PC-3 (cell line): ENCODE measurements around the gene SLC47A2. TPM values are rescaled to one million over a fixed set of nuclear protein-coding genes. Genes with fewer than 3 reads are reported as not detected.
A peak's percentile ranks its signal among the peaks of the same experiment; 100 is the strongest.

ENCODE experiments used
- ATAC-seq: fragments of 200-7000 bp; cut with Tn5 transposase; 2 replicates; pipeline ENCODE4 v1.9.1; 2020; ENCODE audit warnings: mild to moderate bottlenecking, moderate library complexity
- BruUV-seq: library from RNA; stranded (reverse); fragments of 400-500 nt; replicated peaks from 2 replicates; lab custom pipeline; 2021; lab: Mats Ljungman, UMichigan
- CTCF ChIA-PET: fragments of 300-600 bp; sonication (Branson Sonifier 250); formaldehyde crosslinking; loops from one replicate; lab custom pipeline; 2022; ENCODE audit warnings: antibody characterized with exemption; lab: Charles Lee
- POLR2A ChIA-PET: fragments of 300-600 bp; sonication (Branson Sonifier 250); formaldehyde crosslinking; loops from one replicate; lab custom pipeline; 2022; ENCODE audit warnings: antibody characterized with exemption; ENCODE audit not compliant: unreplicated experiment; lab: Charles Lee
- DNase-seq: peaks from one replicate; pipeline ENCODE4 v3.0.0-alpha.2; 2015
- H2AFZ ChIP-seq: fragments of 300-600 bp; sonication (generic); 2 replicates; pipeline ENCODE4 v1.6.0; 2016; ENCODE audit warnings: antibody characterized with exemption, low read length
- H3F3A ChIP-seq: fragments of 300-600 bp; sonication (generic); one replicate; pipeline ENCODE4 v1.6.0; 2017; ENCODE audit warnings: antibody characterized with exemption, low read length, control low read depth, mild to moderate bottlenecking; ENCODE audit not compliant: unreplicated experiment
- H3K27ac ChIP-seq: fragments of 300-600 bp; sonication (generic); 2 replicates; pipeline ENCODE4 v1.5.1; 2016; ENCODE audit warnings: mild to moderate bottlenecking, low read length
- H3K27me3 ChIP-seq: fragments of 300-600 bp; sonication (generic); 2 replicates; pipeline ENCODE4 v1.6.1; 2016; ENCODE audit warnings: low read length, mixed read lengths
- H3K36me3 ChIP-seq: fragments of 300-600 bp; sonication (generic); 2 replicates; pipeline ENCODE4 v1.6.1; 2016; ENCODE audit warnings: low read depth, mixed run types, low read length, mixed read lengths
- H3K4me1 ChIP-seq: fragments of 300-600 bp; sonication (generic); 2 replicates; pipeline ENCODE4 v1.5.1; 2016; ENCODE audit warnings: low read length; ENCODE audit not compliant: insufficient read depth
- H3K4me2 ChIP-seq: fragments of 300-600 bp; sonication (generic); 2 replicates; pipeline ENCODE4 v1.6.0; 2016; ENCODE audit warnings: low read length
- H3K4me3 ChIP-seq: fragments of 300-600 bp; sonication (generic); 2 replicates; pipeline ENCODE4 v1.5.1; 2016; ENCODE audit warnings: mild to moderate bottlenecking, low read length, mixed read lengths
- H3K79me2 ChIP-seq: fragments of 300-600 bp; sonication (generic); 2 replicates; pipeline ENCODE4 v1.6.1; 2017; ENCODE audit warnings: low read length, mixed read lengths
- H3K9ac ChIP-seq: fragments of 300-600 bp; sonication (generic); 2 replicates; pipeline ENCODE4 v1.6.0; 2016; ENCODE audit warnings: mild to moderate bottlenecking, low read length
- H3K9me2 ChIP-seq: fragments of 300-600 bp; sonication (generic); replicated peaks from 2 replicates; pipeline ENCODE4 v1.6.1; 2016; ENCODE audit warnings: mixed run types, low read length, mixed read lengths
- H3K9me3 ChIP-seq: fragments of 300-600 bp; sonication (generic); 2 replicates; pipeline ENCODE4 v1.6.1; 2016; ENCODE audit warnings: low read length, mixed read lengths
- H4K20me1 ChIP-seq: fragments of 300-600 bp; sonication (generic); 2 replicates; pipeline ENCODE4 v1.6.1; 2016; ENCODE audit warnings: low read length, mixed read lengths
- CTCF ChIP-seq: fragments of 300-600 bp; sonication (generic); conservative IDR thresholded peaks from 2 replicates; pipeline ENCODE4 v1.5.1; 2017; ENCODE audit warnings: antibody characterized with exemption, low read depth, mild to moderate bottlenecking, low read length
- EZH2 ChIP-seq: fragments of 300-600 bp; sonication (generic); IDR thresholded peaks from one replicate; pipeline ENCODE4 v1.6.1; 2017; ENCODE audit warnings: antibody characterized with exemption, mild to moderate bottlenecking, low read length; ENCODE audit not compliant: unreplicated experiment
- EZH2phosphoT487 ChIP-seq: fragments of 300-600 bp; sonication (generic); IDR thresholded peaks from 2 replicates; pipeline ENCODE4 v1.6.1; 2018; ENCODE audit warnings: mild to moderate bottlenecking, antibody characterized with exemption, low read length, borderline replicate concordance
- intact Hi-C: fragments of 100-400 bp; cut with micrococcal nuclease; formaldehyde crosslinking; loops from 2 replicates; pipeline ENCODE4 v1.9.0; 2023
- total RNA-seq: library from RNA; depleted of rRNA; stranded (reverse); fragments of >200 nt; gene quantifications from 2 replicates; pipeline ENCODE4 v1.2.3, GENCODE V29; 2014

The SLC47A2 gene
- total RNA-seq, 1 experiment from 2014 or later = not detected

DNA sequence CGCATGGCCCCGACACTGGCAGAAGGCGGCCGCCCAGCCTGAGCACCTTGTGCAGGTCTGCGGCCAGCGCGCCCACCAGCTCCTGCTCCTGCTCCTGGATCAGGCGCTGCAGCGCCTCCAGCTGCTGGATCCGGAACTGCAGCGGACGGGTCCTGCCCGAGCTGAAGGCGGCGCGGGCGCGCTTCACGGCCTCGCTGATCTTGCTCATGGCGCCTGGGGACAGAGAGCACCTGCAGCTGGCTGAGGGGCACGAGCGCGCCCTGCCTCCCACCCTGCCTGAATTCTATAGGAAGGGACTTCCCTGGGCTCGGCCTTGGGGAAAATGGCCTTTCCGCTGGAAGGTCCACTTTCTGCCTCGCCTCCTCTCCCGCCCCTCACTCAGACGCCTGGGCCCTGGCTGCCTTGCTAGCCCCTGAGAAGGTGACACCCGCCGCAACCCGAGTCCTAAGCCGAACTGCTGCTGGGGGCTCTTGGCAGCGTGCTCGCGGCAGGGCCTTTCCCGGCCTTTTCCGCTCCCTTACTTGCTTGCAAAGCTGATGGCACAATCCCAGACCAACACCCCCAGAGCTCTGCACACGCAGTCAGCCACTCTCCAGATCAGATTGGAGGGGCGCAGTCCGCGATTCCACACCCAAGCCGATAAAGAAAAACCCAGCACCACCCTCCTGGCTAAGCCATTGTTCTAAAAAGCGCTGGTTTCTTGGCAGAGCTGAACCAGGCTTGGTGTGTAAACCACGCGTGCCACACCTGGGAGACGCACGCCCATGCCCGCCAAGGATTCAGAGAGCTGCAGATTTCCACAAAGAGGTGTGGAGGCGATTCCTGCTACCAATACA is 28.8 kb upstream of the SLC47A2 start:
- ATAC-seq (peak; percentile 11; the same call in 1 of the 2 replicates), DNase-seq (peak; percentile 79)
- H3K4me1 ChIP-seq = peaks cover 33% of the 10 kb centered on the region
- 0 out of 2 replicates have a peak overlapping the region, but pooled peaks have one; percentile 25 for H2AFZ ChIP-seq
- TF ChIP-seq EZH2phosphoT487 = no peak
- peak; percentile 68 for TF ChIP-seq CTCF
- H3K9me2 ChIP-seq = no peaks in the 10 kb centered on the region
- H3K27ac ChIP-seq = no peak overlapping the region
- H3K27me3 ChIP-seq = no peaks in the 10 kb centered on the region
- H3K9me3 ChIP-seq = no peaks in the 10 kb centered on the region
- ChIA-PET CTCF (interaction anchor here (1.0 kb wide), 2 partner anchors 17 to 24 kb away, joined by 3 to 5 read pairs; no protein-coding TSS in a partner anchor), POLR2A (no interaction called here)
- H3K79me2 ChIP-seq = no peaks in the 10 kb centered on the region
- no peaks in the 10 kb centered on the region for H3K36me3 ChIP-seq
- peak overlapping the region; percentile 41; the same call in 1 of the 2 replicates for H3K4me2 ChIP-seq
- H3K9ac ChIP-seq = no peak overlapping the region
- no TSS peak for BruUV-seq
- intact Hi-C loops = no loop called here
- H4K20me1 ChIP-seq = no peaks in the 10 kb centered on the region
- H3F3A ChIP-seq = no peaks in the 10 kb centered on the region
- no peak overlapping the region for H3K4me3 ChIP-seq

DNA sequence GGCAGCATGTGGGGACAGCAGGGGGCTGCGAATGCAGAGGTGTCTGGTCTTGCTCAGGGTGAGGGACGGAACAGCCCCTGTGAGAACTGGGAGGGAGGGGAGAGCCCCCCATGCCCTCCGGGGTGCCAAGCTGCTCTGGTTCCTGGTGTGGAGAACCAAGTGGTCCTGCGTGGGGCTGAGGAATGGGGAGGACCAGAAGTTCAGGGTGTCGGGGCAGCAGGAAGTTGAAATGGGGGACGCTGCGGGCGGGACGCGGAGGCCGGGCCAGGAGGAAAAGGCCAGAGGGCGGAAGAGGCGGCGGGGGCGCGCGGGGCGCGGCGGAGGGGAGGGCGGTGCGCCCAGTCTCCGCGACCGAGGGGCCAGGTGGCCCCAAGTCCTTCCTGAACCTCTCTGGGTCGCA is 28.1 kb upstream of the SLC47A2 start:
- Histone ChIP-seq H3K9me3 (no peaks in the 10 kb centered on the region), H3K9ac (no peak overlapping the region), H3K4me1 (peaks cover 31% of the 10 kb centered on the region), H4K20me1 (no peaks in the 10 kb centered on the region), H3K36me3 (no peaks in the 10 kb centered on the region), H2AFZ (no peak overlapping the region), H3K79me2 (no peaks in the 10 kb centered on the region), H3F3A (no peaks in the 10 kb centered on the region), H3K4me3 (no peak overlapping the region), H3K9me2 (no peaks in the 10 kb centered on the region), H3K27ac (no peak overlapping the region), H3K4me2 (no peak overlapping the region), H3K27me3 (no peaks in the 10 kb centered on the region)
- no peak for DNase-seq
- intact Hi-C loops = no loop called here
- POLR2A ChIA-PET = no interaction called here
- CTCF ChIA-PET = interaction anchor here (1.0 kb wide), 2 partner anchors 18 to 23 kb away, joined by 3 to 5 read pairs; no protein-coding TSS in a partner anchor
- no TSS peak for BruUV-seq
- TF ChIP-seq EZH2 (no peak), CTCF (no peak), EZH2phosphoT487 (no peak)
- no peak for ATAC-seq
